K562 treated with DMSO at 1 percent for 24 hours (cell line): ENCODE measurements around the gene ZFP36L2. TPM values are rescaled to one million over a fixed set of nuclear protein-coding genes. Genes with fewer than 3 reads are reported as not detected.

Experiments
- total RNA-seq: library from RNA; unstranded; fragments of 300-600 nt; gene quantifications from 2 replicates; pipeline ENCODE4 v1.2.3, GENCODE V29; 2022; ENCODE audit warnings: low read depth; ENCODE audit not compliant: insufficient read depth

ZFP36L2 gene
- total RNA-seq, result 55.3 and 56.3 TPM in 2 replicates

GRCh38 chr2:43226558-43226954 lies at the start of gene ZFP36L2:
TSS of gene ZFP36L2 (minus strand) at chr2:43226606. CDS start at chr2:43226315, 291 bp downstream.

